Prostate gland (tissue), 2 donors: ENCODE data around the gene JMJD1C. TPM values are rescaled to one million over a fixed set of nuclear protein-coding genes. Genes with fewer than 3 reads are reported as not detected.

Experiments
- DNase-seq: peaks from one replicate; pipeline ENCODE4 v3.0.0-alpha.2; 2019; ENCODE audit warnings: low spot score
- H3K27ac ChIP-seq, 2 donors: fragments of 200-600 bp; sonication (generic); 2 replicates each; pipeline ENCODE4 v1.5.1; 2017 to 2019
- H3K27me3 ChIP-seq: fragments of 200-600 bp; sonication (generic); replicated peaks from 2 replicates; pipeline ENCODE4 v1.5.1; 2019; ENCODE audit not compliant: insufficient read depth
- H3K36me3 ChIP-seq, 2 donors: fragments of 200-600 bp; sonication (generic); 1 replicate in 1 of 2; 2 replicates in 1 of 2; pipeline versions ENCODE4 v1.5.1 to v1.8.1; 2017 to 2019
- H3K4me1 ChIP-seq: fragments of 200-600 bp; sonication (generic); replicated peaks from 2 replicates; pipeline ENCODE4 v1.5.1; 2019
- H3K4me3 ChIP-seq, 2 donors: fragments of 200-600 bp; sonication (generic); 2 replicates each; pipeline ENCODE4 v1.5.1; 2017 to 2019
- H3K9me3 ChIP-seq: fragments of 200-600 bp; sonication (generic); 2 replicates; pipeline ENCODE4 v1.5.1; 2017
- POLR2A ChIP-seq: fragments of 450-650 bp; IDR thresholded peaks from one replicate; pipeline ENCODE4 v1.6.1; 2016; ENCODE audit warnings: antibody characterized with exemption, mild to moderate bottlenecking
- POLR2AphosphoS5 ChIP-seq: sonication (generic); formaldehyde crosslinking; IDR thresholded peaks from one replicate; pipeline ENCODE4 v1.6.1; 2017; ENCODE audit warnings: antibody characterized with exemption
- WGBS: methylation state at CpG from one replicate; pipeline ENCODE4 v1.1.5; 2018; 5-methylcytosine and 5-hydroxymethylcytosine counted together
- intact Hi-C: fragments of 100-400 bp; cut with DNase I; formaldehyde crosslinking; loops from one replicate; pipeline ENCODE4 v1.14.2; 2022
- total RNA-seq, 2 donors: library from RNA; depleted of rRNA; stranded (reverse); fragments of >200 nt; gene quantifications; one replicate each; pipeline ENCODE4 v1.1.0, GENCODE V29; 2016
- TF ChIP-seq, protein P1 (sequence below), 4 experiments: fragments of 200-600 bp in 2 of 4; fragments of 450-650 bp in 2 of 4; sonication (generic) in 2 of 4; IDR thresholded peaks; 1 replicate in 3 of 4; 2 replicates in 1 of 4; pipeline ENCODE4 v1.5.1; 2016 to 2019; ENCODE audit warnings: antibody characterized with exemption in 4 of 4, mild to moderate bottlenecking in 2 of 4, moderate library complexity in 2 of 4

Gene JMJD1C
- total RNA-seq, 2 donors from 2014 or later = 66.9 to 97.9 TPM

DNA sequence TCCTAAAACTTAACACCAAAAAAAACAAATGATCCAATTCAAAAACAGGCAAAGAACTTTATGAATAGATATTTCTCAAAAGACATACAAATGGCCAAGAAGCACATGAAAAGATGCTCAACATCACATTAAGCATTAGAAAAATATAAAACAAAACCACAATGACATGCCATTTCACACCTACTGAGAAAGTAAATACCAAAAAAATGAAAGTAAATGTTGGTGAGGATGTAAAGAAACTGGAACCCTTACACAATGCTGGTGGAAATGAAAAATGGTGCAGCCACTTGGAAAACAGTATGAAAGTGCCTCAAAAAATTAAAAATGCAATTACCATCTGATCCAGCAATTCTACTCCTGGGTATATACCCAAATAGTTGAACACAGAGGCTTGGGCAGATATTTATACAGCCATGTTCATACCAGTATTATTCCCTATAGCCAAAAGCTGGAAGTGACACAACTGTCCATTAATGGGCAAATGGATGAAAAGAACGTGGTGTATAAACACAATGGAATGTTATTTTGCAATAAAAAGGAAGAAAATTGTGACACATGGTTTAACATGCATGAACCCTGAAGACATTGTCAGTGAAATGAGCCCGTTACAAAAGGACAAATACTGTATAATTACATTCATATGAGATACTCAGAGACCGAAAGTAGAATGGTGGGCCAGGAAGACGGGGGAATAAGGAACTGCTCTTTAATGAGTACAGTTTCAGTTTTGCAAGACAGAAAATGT lies 89.0 kb downstream of the JMJD1C start:
- no peaks in the 10 kb centered on the region for H3K4me1 ChIP-seq
- no peaks in the 10 kb centered on the region for H3K9me3 ChIP-seq
- H3K27ac ChIP-seq = no peak overlapping the region
- 73% methylated on average over 4 of the region's 4 CpGs for WGBS
- intact Hi-C loops = no loop called here
- TF ChIP-seq, protein P1, sequence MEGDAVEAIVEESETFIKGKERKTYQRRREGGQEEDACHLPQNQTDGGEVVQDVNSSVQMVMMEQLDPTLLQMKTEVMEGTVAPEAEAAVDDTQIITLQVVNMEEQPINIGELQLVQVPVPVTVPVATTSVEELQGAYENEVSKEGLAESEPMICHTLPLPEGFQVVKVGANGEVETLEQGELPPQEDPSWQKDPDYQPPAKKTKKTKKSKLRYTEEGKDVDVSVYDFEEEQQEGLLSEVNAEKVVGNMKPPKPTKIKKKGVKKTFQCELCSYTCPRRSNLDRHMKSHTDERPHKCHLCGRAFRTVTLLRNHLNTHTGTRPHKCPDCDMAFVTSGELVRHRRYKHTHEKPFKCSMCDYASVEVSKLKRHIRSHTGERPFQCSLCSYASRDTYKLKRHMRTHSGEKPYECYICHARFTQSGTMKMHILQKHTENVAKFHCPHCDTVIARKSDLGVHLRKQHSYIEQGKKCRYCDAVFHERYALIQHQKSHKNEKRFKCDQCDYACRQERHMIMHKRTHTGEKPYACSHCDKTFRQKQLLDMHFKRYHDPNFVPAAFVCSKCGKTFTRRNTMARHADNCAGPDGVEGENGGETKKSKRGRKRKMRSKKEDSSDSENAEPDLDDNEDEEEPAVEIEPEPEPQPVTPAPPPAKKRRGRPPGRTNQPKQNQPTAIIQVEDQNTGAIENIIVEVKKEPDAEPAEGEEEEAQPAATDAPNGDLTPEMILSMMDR (IDR thresholded peaks at IDR 0.05) = no peak
- TF ChIP-seq POLR2AphosphoS5 (no peak), POLR2A (no peak)
- no peak overlapping the region for H3K4me3 ChIP-seq
- no peaks in the 10 kb centered on the region for H3K36me3 ChIP-seq
- H3K27me3 ChIP-seq = no peaks in the 10 kb centered on the region
- no peak for DNase-seq

GRCh38 chr10:63375859-63376258 lies 89.9 kb downstream of the JMJD1C start:
- H3K9me3 ChIP-seq = no peaks in the 10 kb centered on the region
- no peaks in the 10 kb centered on the region for H3K27me3 ChIP-seq
- no peaks in the 10 kb centered on the region for H3K4me1 ChIP-seq
- TF ChIP-seq, protein P1 (IDR thresholded peaks at IDR 0.05) = no peak
- TF ChIP-seq POLR2AphosphoS5 (no peak), POLR2A (no peak)
- no peak for DNase-seq
- no peak overlapping the region for H3K4me3 ChIP-seq
- H3K36me3 ChIP-seq = no peaks in the 10 kb centered on the region
- intact Hi-C loops = no loop called here
- 92% methylated on average over 2 of the region's 2 CpGs for WGBS
- no peak overlapping the region for H3K27ac ChIP-seq

- 84% methylated on average over 5 of the region's 5 CpGs for WGBS
Observed at GRCh38 chr10:63375458-63375857, 90.3 kb downstream of the JMJD1C start.

DNA sequence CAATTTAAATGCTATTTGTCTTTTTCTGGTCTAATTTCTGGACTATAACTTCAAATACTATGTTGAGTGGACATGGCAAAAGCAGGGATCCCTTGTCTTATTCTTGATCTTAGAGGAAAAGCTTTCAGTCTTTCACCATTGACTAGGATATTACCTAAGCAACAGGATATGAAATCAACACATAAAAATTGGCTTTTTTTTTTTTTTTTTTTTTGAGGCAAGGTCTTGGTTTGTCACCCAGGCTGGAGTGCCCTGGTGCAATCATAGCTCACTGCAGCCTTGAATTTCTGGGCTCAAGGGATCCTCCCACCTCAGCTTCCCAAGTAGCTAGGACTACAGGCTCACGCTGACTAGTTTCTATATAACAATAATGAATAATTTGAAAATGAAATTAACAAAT lies 90.8 kb downstream of the JMJD1C start:
- no peak for TF ChIP-seq POLR2AphosphoS5
- TF ChIP-seq, protein P1 (IDR thresholded peaks at IDR 0.05) = no peak
- no peak for TF ChIP-seq POLR2A
- 100% methylated on average over 1 of the region's 1 CpG for WGBS
- Histone ChIP-seq H3K4me3 (no peak overlapping the region), H3K27me3 (no peaks in the 10 kb centered on the region), H3K27ac (no peak overlapping the region), H3K4me1 (no peaks in the 10 kb centered on the region), H3K9me3 (no peaks in the 10 kb centered on the region), H3K36me3 (no peaks in the 10 kb centered on the region)
- intact Hi-C loops = no loop called here
- DNase-seq = no peak

More at GRCh38 chr10:63375458-63375857, 90.3 kb downstream of the JMJD1C start:
- no peak overlapping the region for H3K4me3 ChIP-seq
- H3K4me1 ChIP-seq = no peaks in the 10 kb centered on the region
- no peak overlapping the region for H3K27ac ChIP-seq
- H3K27me3 ChIP-seq = no peaks in the 10 kb centered on the region
- DNase-seq = no peak
- no peaks in the 10 kb centered on the region for H3K36me3 ChIP-seq
- no peaks in the 10 kb centered on the region for H3K9me3 ChIP-seq
- intact Hi-C loops = no loop called here
- TF ChIP-seq, protein P1 (IDR thresholded peaks at IDR 0.05) = no peak
- TF ChIP-seq POLR2AphosphoS5 (no peak), POLR2A (no peak)

GRCh38 chr10:63373176-63373575 lies 92.6 kb downstream of the JMJD1C start:
- no peaks in the 10 kb centered on the region for H3K4me1 ChIP-seq
- 75% methylated on average over 3 of the region's 3 CpGs for WGBS
- H3K9me3 ChIP-seq = no peaks in the 10 kb centered on the region
- no peak overlapping the region for H3K27ac ChIP-seq
- DNase-seq = no peak
- no peak overlapping the region for H3K4me3 ChIP-seq
- no peaks in the 10 kb centered on the region for H3K36me3 ChIP-seq
- H3K27me3 ChIP-seq = no peaks in the 10 kb centered on the region
- TF ChIP-seq, protein P1 (IDR thresholded peaks at IDR 0.05) = no peak
- TF ChIP-seq POLR2A (no peak), POLR2AphosphoS5 (no peak)
- intact Hi-C loops = no loop called here
